Activated CD4-positive, alpha-beta T cell treated with anti-CD3 and anti-CD28 coated beads for 36 hours (primary cell): ENCODE data around the gene HYOU1. TPM values are rescaled to one million over a fixed set of nuclear protein-coding genes. Genes with fewer than 3 reads are reported as not detected.
A peak's percentile ranks its signal among the peaks of the same experiment; 100 is the strongest.
"Not testable (repeated sequence)": the region's sequence is repeated elsewhere in the genome, so short reads cannot be mapped to it uniquely, and the experiment has no call there.

Source experiments
- ATAC-seq: fragments of 200-7000 bp; cut with Tn5 transposase; one replicate; pipeline ENCODE4 v1.10.0; 2021; ENCODE audit warnings: mild to moderate bottlenecking, moderate library complexity
- CTCF ChIA-PET: fragments of 350-600 bp; sonication (Branson Sonifier 250); formaldehyde crosslinking; loops from one replicate; lab custom pipeline; 2021; ENCODE audit warnings: antibody characterized with exemption; lab: Charles Lee
- POLR2A ChIA-PET: fragments of 350-600 bp; sonication (Branson Sonifier 250); formaldehyde crosslinking; loops from one replicate; lab custom pipeline; 2021; ENCODE audit warnings: antibody characterized with exemption, inconsistent platforms; lab: Charles Lee
- DNase-seq: peaks from one replicate; pipeline ENCODE4 v3.0.0-alpha.2; 2020
- H3K27ac Mint-ChIP-seq: one replicate; pipeline ENCODE4 v1.8.0; 2021; ENCODE audit warnings: mixed read lengths
- H3K27me3 Mint-ChIP-seq: one replicate; pipeline ENCODE4 v1.8.0; 2021; ENCODE audit warnings: mixed read lengths
- H3K36me3 Mint-ChIP-seq: one replicate; pipeline ENCODE4 v1.8.0; 2021; ENCODE audit warnings: low read depth, mixed read lengths
- H3K4me1 Mint-ChIP-seq: one replicate; pipeline ENCODE4 v1.8.0; 2021; ENCODE audit warnings: mixed read lengths
- H3K4me3 Mint-ChIP-seq: one replicate; pipeline ENCODE4 v1.8.0; 2021; ENCODE audit warnings: mild to moderate bottlenecking, moderate library complexity, mixed read lengths
- H3K9me3 Mint-ChIP-seq: one replicate; pipeline ENCODE4 v1.8.0; 2021; ENCODE audit warnings: low read depth, mixed read lengths
- intact Hi-C, 2 experiments: fragments of 100-400 bp; cut with DNase I in 1 of 2; cut with micrococcal nuclease in 1 of 2; formaldehyde crosslinking; loops; one replicate each; pipeline versions ENCODE4 v1.14.2 to v1.15.1; 2022 to 2024; cut with DNase I, micrococcal nuclease
- total RNA-seq, 2 experiments: library from RNA; stranded (reverse); gene quantifications; one replicate each; pipeline ENCODE4 v1.2.3, GENCODE V29; 2021

The HYOU1 gene
- total RNA-seq, 2 experiments from 2014 or later = 104 to 114 TPM

- POLR2A ChIA-PET, DNase-seq, H3K27ac Mint-ChIP-seq, H3K9me3 Mint-ChIP-seq, ATAC-seq, H3K4me3 Mint-ChIP-seq, H3K27me3 Mint-ChIP-seq, intact Hi-C loops: not testable (repeated sequence)
- CTCF ChIA-PET = interaction anchor here (0.8 kb wide), 1 partner anchor 128 kb away, joined by 3 read pairs; no protein-coding TSS in a partner anchor
- H3K4me1 Mint-ChIP-seq = peaks cover 27% of the 10 kb centered on the region
- H3K36me3 Mint-ChIP-seq = peaks cover 17% of the 10 kb centered on the region
Observed at GRCh38 chr11:119059128-119059527, 2.1 kb upstream of the HYOU1 start.

GRCh38 chr11:119056421-119056999 is 495 bp downstream of the HYOU1 start:
- H3K27ac Mint-ChIP-seq = peak overlapping the region; percentile 94
- POLR2A ChIA-PET = interaction anchor here (0.6 to 4.2 kb wide), 5 partner anchors 11 to 620 kb away, joined by 3 to 22 read pairs (median 3); partner anchors contain the start of genes DPAGT1, KMT2A, RNF26 and VPS11
- H3K9me3 Mint-ChIP-seq = no peaks in the 10 kb centered on the region
- H3K27me3 Mint-ChIP-seq = no peaks in the 10 kb centered on the region
- H3K4me3 Mint-ChIP-seq = peak overlapping the region; percentile 82
- peaks cover 41% of the 10 kb centered on the region for H3K36me3 Mint-ChIP-seq
- intact Hi-C loops = loop anchor here (2.0 kb wide), 4 partner anchors 38 to 266 kb away; partner anchors contain the start of genes HINFP (in 1 of the 2), RPS25 (in 1 of the 2) and TRAPPC4 (in 1 of the 2)
- peak; percentile 58 for DNase-seq
- CTCF ChIA-PET = interaction anchor here (0.7 to 3.1 kb wide), 7 partner anchors 10 to 397 kb away, joined by 3 to 16 read pairs (median 3); partner anchors contain the start of gene VPS11
- peak; percentile 3 for ATAC-seq
- peaks cover 39% of the 10 kb centered on the region for H3K4me1 Mint-ChIP-seq

DNA sequence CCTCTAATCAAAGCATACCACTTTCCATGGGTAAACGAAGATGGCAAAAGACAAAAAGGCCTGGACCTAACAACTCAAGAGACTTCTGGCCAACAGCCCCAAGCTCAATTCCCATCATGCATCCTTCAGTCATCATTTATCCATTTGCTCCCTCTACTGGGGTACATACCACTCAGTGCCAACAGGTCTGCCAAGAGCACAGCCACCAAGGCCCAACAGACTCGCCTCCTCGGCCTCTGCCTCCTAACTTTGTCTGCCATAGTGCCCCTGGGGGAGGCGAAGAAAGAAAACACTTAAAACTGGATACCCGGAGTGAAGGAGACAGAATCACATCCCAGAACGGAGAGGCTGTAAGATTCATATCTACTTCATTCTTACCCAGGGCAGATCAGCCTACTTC is 1.1 kb downstream of the HYOU1 start:
- H3K36me3 Mint-ChIP-seq = peaks cover 46% of the 10 kb centered on the region
- peak overlapping the region; percentile 76 for H3K27ac Mint-ChIP-seq
- H3K9me3 Mint-ChIP-seq = no peaks in the 10 kb centered on the region

GRCh38 chr11:119054418-119054817 is 2.6 kb downstream of the HYOU1 start:
- H3K9me3 Mint-ChIP-seq = no peaks in the 10 kb centered on the region
- H3K36me3 Mint-ChIP-seq = peaks cover 54% of the 10 kb centered on the region
- CTCF ChIA-PET = interaction anchor here (1.2 to 3.1 kb wide), 2 partner anchors 12 to 52 kb away, joined by 3 to 16 read pairs; partner anchors contain the start of genes C2CD2L and VPS11
- no peak for ATAC-seq
- no peak overlapping the region for H3K27ac Mint-ChIP-seq
- POLR2A ChIA-PET = interaction anchor here (1.2 kb wide), 1 partner anchor 13 kb away, joined by 4 read pairs; no protein-coding TSS in a partner anchor
- intact Hi-C loops = no loop called here
- H3K4me3 Mint-ChIP-seq = no peak overlapping the region
- no peak for DNase-seq
- no peaks in the 10 kb centered on the region for H3K27me3 Mint-ChIP-seq
- peaks cover 43% of the 10 kb centered on the region for H3K4me1 Mint-ChIP-seq

More for the DNA sequence above, 1.1 kb downstream of the HYOU1 start:
- POLR2A ChIA-PET = interaction anchor here (0.6 to 4.2 kb wide), 7 partner anchors 9 to 620 kb away, joined by 3 to 22 read pairs (median 3); partner anchors contain the start of genes DPAGT1, KMT2A, RNF26 and VPS11
- CTCF ChIA-PET = interaction anchor here (0.7 to 3.1 kb wide), 7 partner anchors 10 to 259 kb away, joined by 3 to 16 read pairs (median 5); partner anchors contain the start of genes HMBS and VPS11
- intact Hi-C loops = loop anchor here (2.0 kb wide), 4 partner anchors 37 to 267 kb away; partner anchors contain the start of genes HINFP (in 1 of the 2), RPS25 (in 1 of the 2) and TRAPPC4 (in 1 of the 2)
- ATAC-seq (no peak), DNase-seq (peak; percentile 30)
- H3K27me3 Mint-ChIP-seq = no peaks in the 10 kb centered on the region
- H3K4me1 Mint-ChIP-seq = peaks cover 43% of the 10 kb centered on the region
- peak overlapping the region; percentile 82 for H3K4me3 Mint-ChIP-seq

DNA sequence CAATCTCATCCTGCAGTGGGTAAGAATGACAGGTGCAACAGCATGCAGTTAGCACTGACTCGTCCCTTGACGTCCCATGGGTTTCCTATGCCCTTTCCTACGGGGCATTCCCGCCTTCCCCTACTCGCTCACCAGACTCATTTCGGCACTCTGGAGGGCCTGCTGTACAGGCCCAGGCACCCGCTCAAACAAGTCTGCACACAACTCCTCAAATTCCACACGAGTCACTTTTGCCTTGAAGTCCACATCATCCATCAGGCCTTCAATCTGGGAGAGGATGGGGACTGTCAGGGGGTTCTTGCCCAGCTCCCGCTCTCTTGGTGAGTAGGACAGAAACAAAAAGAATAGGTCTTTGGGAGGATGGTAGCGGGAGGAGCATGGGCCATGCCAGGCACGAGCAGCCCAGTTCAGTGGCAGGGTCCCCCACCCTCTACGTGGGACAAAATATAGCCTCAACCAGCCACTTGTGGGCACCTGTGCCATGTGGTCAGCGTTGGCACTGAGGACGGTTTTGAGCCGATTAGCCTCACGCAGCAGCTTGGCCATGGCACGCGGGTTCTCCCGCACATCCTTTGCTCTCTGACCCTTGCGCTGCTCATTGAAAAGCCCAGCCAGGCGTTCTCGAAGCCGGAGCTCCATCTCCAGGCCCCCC is 4.7 kb downstream of the HYOU1 start:
- Mint-ChIP-seq H3K4me3 (no peak overlapping the region), H3K27me3 (no peaks in the 10 kb centered on the region), H3K4me1 (peaks cover 35% of the 10 kb centered on the region), H3K9me3 (no peaks in the 10 kb centered on the region), H3K27ac (peak overlapping the region; percentile 68), H3K36me3 (peaks cover 70% of the 10 kb centered on the region)
- intact Hi-C loops = no loop called here
- CTCF ChIA-PET = interaction anchor here (0.7 to 0.8 kb wide), 2 partner anchors 28 to 757 kb away, joined by 4 read pairs; no protein-coding TSS in a partner anchor
- no peak for ATAC-seq
- POLR2A ChIA-PET = no interaction called here
- DNase-seq = no peak

GRCh38 chr11:119051440-119052162 is 5.4 kb downstream of the HYOU1 start:
- intact Hi-C loops = no loop called here
- H3K27ac Mint-ChIP-seq = peak overlapping the region; percentile 68
- H3K4me3 Mint-ChIP-seq = no peak overlapping the region
- H3K36me3 Mint-ChIP-seq = peaks cover 77% of the 10 kb centered on the region
- H3K4me1 Mint-ChIP-seq = peaks cover 38% of the 10 kb centered on the region
- ATAC-seq (peak; percentile 50), DNase-seq (peak; percentile 51)
- H3K9me3 Mint-ChIP-seq = no peaks in the 10 kb centered on the region
- ChIA-PET POLR2A (no interaction called here), CTCF (interaction anchor here (1.2 kb wide), 1 partner anchor 117 kb away, joined by 3 read pairs; no protein-coding TSS in a partner anchor)
- no peaks in the 10 kb centered on the region for H3K27me3 Mint-ChIP-seq

GRCh38 chr11:119049081-119049480 is 7.9 kb downstream of the HYOU1 start:
- H3K27me3 Mint-ChIP-seq = no peaks in the 10 kb centered on the region
- POLR2A ChIA-PET = no interaction called here
- H3K36me3 Mint-ChIP-seq = peaks cover 74% of the 10 kb centered on the region
- DNase-seq (no peak), ATAC-seq (no peak)
- peaks cover 21% of the 10 kb centered on the region for H3K4me1 Mint-ChIP-seq
- CTCF ChIA-PET = no interaction called here
- no peak overlapping the region for H3K4me3 Mint-ChIP-seq
- no peak overlapping the region for H3K27ac Mint-ChIP-seq
- intact Hi-C loops = no loop called here
- H3K9me3 Mint-ChIP-seq = no peaks in the 10 kb centered on the region

DNA sequence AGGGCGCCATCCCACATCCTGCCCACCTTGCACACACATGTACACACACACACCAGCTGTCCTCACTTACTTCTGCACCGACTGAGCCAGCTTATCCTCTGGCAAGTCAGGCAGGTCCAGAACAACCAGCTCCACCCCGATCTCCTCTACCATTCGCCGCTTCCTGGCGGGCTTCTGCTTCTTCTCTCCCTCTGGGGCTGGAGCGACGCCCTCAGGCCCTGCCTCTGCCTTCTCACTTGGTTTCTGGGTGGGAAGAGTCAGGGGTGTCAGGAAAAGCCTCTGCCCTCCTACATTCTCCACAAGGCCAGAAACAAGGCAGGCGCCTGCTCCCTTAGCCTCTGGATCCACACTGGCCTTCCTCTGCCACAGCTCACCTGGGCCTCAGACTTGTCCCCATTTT is 8.4 kb downstream of the HYOU1 start:
- H3K27ac Mint-ChIP-seq = no peak overlapping the region
- no peak overlapping the region for H3K4me3 Mint-ChIP-seq
- peaks cover 69% of the 10 kb centered on the region for H3K36me3 Mint-ChIP-seq
- DNase-seq = no peak
- peaks cover 21% of the 10 kb centered on the region for H3K4me1 Mint-ChIP-seq
- no peaks in the 10 kb centered on the region for H3K9me3 Mint-ChIP-seq
- ATAC-seq = no peak
- H3K27me3 Mint-ChIP-seq = no peaks in the 10 kb centered on the region
- intact Hi-C loops = no loop called here
- ChIA-PET CTCF (interaction anchor here (0.7 kb wide), 1 partner anchor 13 kb away, joined by 3 read pairs; no protein-coding TSS in a partner anchor), POLR2A (no interaction called here)

GRCh38 chr11:119047205-119047604 is 9.8 kb downstream of the HYOU1 start:
- Mint-ChIP-seq H3K36me3 (peaks cover 55% of the 10 kb centered on the region), H3K27ac (peak overlapping the region; percentile 38), H3K9me3 (no peaks in the 10 kb centered on the region), H3K27me3 (no peaks in the 10 kb centered on the region), H3K4me1 (peaks cover 15% of the 10 kb centered on the region), H3K4me3 (no peak overlapping the region)
- CTCF ChIA-PET = interaction anchor here (0.6 to 1.4 kb wide), 5 partner anchors 11 to 452 kb away, joined by 3 read pairs; partner anchors contain the start of gene DPAGT1
- DNase-seq = no peak
- intact Hi-C loops = no loop called here
- ATAC-seq = peak; percentile 40
- POLR2A ChIA-PET = no interaction called here

- intact Hi-C loops = no loop called here
- H3K4me1 Mint-ChIP-seq = peaks cover 16% of the 10 kb centered on the region
- H3K9me3 Mint-ChIP-seq = no peaks in the 10 kb centered on the region
- no peak overlapping the region for H3K27ac Mint-ChIP-seq
- DNase-seq (no peak), ATAC-seq (no peak)
- CTCF ChIA-PET = interaction anchor here (0.6 to 1.4 kb wide), 3 partner anchors 11 to 278 kb away, joined by 3 read pairs; no protein-coding TSS in a partner anchor
- no peaks in the 10 kb centered on the region for H3K27me3 Mint-ChIP-seq
- no peak overlapping the region for H3K4me3 Mint-ChIP-seq
- H3K36me3 Mint-ChIP-seq = peaks cover 51% of the 10 kb centered on the region
- POLR2A ChIA-PET = no interaction called here
Observed at GRCh38 chr11:119046489-119046888, 10.5 kb downstream of the HYOU1 start.
